A673 (cell line): ENCODE data around the gene CAMK2G.

Source experiments
- EZH2 ChIP-seq: fragments of 200-600 bp; sonication (generic); IDR thresholded peaks from 2 replicates; pipeline ENCODE4 v1.6.1; 2017; ENCODE audit warnings: borderline replicate concordance, low read depth, mild to moderate bottlenecking, mixed read lengths, antibody characterized with exemption, low read length; ENCODE audit not compliant: poor library complexity, severe bottlenecking
- TF ChIP-seq, protein P1 (sequence below): fragments of 300-800, 200-600 bp; sonication (generic); conservative IDR thresholded peaks from 2 replicates; pipeline ENCODE4 v1.5.1; 2017; ENCODE audit warnings: low read depth, mild to moderate bottlenecking, antibody characterized with exemption, low read length, moderate library complexity, mixed read lengths

- TF ChIP-seq, protein P1, sequence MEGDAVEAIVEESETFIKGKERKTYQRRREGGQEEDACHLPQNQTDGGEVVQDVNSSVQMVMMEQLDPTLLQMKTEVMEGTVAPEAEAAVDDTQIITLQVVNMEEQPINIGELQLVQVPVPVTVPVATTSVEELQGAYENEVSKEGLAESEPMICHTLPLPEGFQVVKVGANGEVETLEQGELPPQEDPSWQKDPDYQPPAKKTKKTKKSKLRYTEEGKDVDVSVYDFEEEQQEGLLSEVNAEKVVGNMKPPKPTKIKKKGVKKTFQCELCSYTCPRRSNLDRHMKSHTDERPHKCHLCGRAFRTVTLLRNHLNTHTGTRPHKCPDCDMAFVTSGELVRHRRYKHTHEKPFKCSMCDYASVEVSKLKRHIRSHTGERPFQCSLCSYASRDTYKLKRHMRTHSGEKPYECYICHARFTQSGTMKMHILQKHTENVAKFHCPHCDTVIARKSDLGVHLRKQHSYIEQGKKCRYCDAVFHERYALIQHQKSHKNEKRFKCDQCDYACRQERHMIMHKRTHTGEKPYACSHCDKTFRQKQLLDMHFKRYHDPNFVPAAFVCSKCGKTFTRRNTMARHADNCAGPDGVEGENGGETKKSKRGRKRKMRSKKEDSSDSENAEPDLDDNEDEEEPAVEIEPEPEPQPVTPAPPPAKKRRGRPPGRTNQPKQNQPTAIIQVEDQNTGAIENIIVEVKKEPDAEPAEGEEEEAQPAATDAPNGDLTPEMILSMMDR: no peak
- no peak for TF ChIP-seq EZH2
Measured at GRCh38 chr10:73786512-73786885, 87.9 kb downstream of the CAMK2G start.
